Measurements from ENCODE around the gene WDR83. TPM values are rescaled to one million over a fixed set of nuclear protein-coding genes. Genes with fewer than 3 reads are reported as not detected.

Gene WDR83
- total and polyA plus RNA-seq, 2 donors (not counting 3 experiments of a cell fraction or from before 2014, with no cell fraction given): 10.5 to 11.8 TPM

GRCh38 chr19:12664406-12665280 lies 2.0 kb upstream of the WDR83 start:
- intact Hi-C loops (cut with micrococcal nuclease): loop anchor here (5.0 kb wide), 2 partner anchors 502 to 742 kb away; partner anchors contain the start of gene ZNF136
- Histone ChIP-seq H3K79me2 (ENCODE audit: control insufficient read depth, insufficient read depth, low read length) (peaks cover 9% of the 10 kb centered on the region), H3K9me1 (replicated peaks; ENCODE audit: control insufficient read depth, extremely low read depth, insufficient read depth, low read length) (no peaks in the 10 kb centered on the region), H3K9ac (replicated peaks; ENCODE audit: extremely low read depth, insufficient read depth, low read length) (no peak overlapping the region), H3K4me3 (replicated peaks in 1 of 3; ENCODE audit: insufficient read depth in 1 of 3, low read depth in 1 of 3, low read length in 3 of 3) (no peak overlapping the region), H4K20me1 (replicated peaks; ENCODE audit: control insufficient read depth, extremely low read depth, insufficient read depth, low read length) (no peaks in the 10 kb centered on the region), H3K4me1 (ENCODE audit: control insufficient read depth, extremely low read depth, insufficient read depth, low read length) (peaks cover 13% of the 10 kb centered on the region), H3K9me3 (replicated peaks; ENCODE audit: control insufficient read depth, insufficient read depth, low read length) (no peaks in the 10 kb centered on the region), H3K27ac (ENCODE audit: insufficient read depth, low read depth, low read length) (no peak overlapping the region), H3K27me3 (ENCODE audit: control insufficient read depth in 2 of 2, insufficient read depth in 2 of 2, low read length in 2 of 2) (no peaks in the 10 kb centered on the region), H3K4me2 (ENCODE audit: insufficient read depth, low read length) (no peak overlapping the region), H2AFZ (ENCODE audit: low read depth, low read length) (no peak overlapping the region), H3K36me3 (ENCODE audit: control insufficient read depth in 2 of 2, extremely low read depth in 1 of 2, insufficient read depth in 2 of 2, low read length in 2 of 2) (peaks cover 0 to 5% of the 10 kb centered on the region in 2 experiments)
- FAIRE-seq (no peak), DNase-seq (ENCODE audit: low read depth, low spot score) (no peak)
- dilution Hi-C loops (cut with MboI; ENCODE audit: extremely low pct_ligation_motif_present, low sequenced_read_pairs): no loop called here
- ChIA-PET POLR2A (no interaction called here), CTCF (interaction anchor here (1.5 kb wide), 1 partner anchor 97 kb away, joined by 3 read pairs; no protein-coding TSS in a partner anchor)
- no peak for TF ChIP-seq POLR2A (IDR thresholded peaks at IDR 0.05; ENCODE audit: low read depth, low read length)
- no peak for TF ChIP-seq MAX (IDR thresholded peaks at IDR 0.05; ENCODE audit: insufficient read depth, insufficient read length)
- no peak for TF ChIP-seq MYC (IDR thresholded peaks at IDR 0.05; ENCODE audit: low read depth, low read length)
- no peak for TF ChIP-seq POLR2AphosphoS5 (IDR thresholded peaks at IDR 0.05; ENCODE audit: insufficient read depth, low read depth, low read length)
- TF ChIP-seq FOS (IDR thresholded peaks at IDR 0.05; ENCODE audit: borderline replicate concordance, insufficient read depth, low read length): no peak
- no peak for TF ChIP-seq JUN (IDR thresholded peaks at IDR 0.05; ENCODE audit: borderline replicate concordance, insufficient read depth, insufficient read length, low read depth)
- TF ChIP-seq EZH2 (IDR thresholded peaks at IDR 0.05; ENCODE audit: borderline replicate concordance, low read depth, low read length, severe bottlenecking): no peak
- no peak for TF ChIP-seq GATA2 (IDR thresholded peaks at IDR 0.05; ENCODE audit: insufficient read depth, insufficient read length, low read depth, low read length)
- TF ChIP-seq CTCF (IDR thresholded peaks at IDR 0.05; ENCODE audit: extremely low read depth in 1 of 2, insufficient read depth in 1 of 2, low read depth in 1 of 2, low read length in 2 of 2): no peak
- no TSS peak for BruUV-seq (replicated peaks)
